H1 (cell line): ENCODE data around the gene APOL1. TPM values are rescaled to one million over a fixed set of nuclear protein-coding genes. Genes with fewer than 3 reads are reported as not detected.

Source experiments
- CTCF ChIA-PET: fragments of 300-600 bp; sonication (Branson Sonifier 250); formaldehyde crosslinking; loops from one replicate; lab custom pipeline; 2021; ENCODE audit not compliant: partially characterized antibody; lab: Charles Lee
- POLR2A ChIA-PET: fragments of 300-600 bp; sonication (Branson Sonifier 250); formaldehyde crosslinking; loops from one replicate; lab custom pipeline; 2021; ENCODE audit warnings: inconsistent platforms; ENCODE audit not compliant: partially characterized antibody; lab: Charles Lee
- DNase-seq, 2 experiments: peaks; one replicate each; pipeline versions ENCODE4 v3.0.0 to v3.0.0-alpha.2; 2010 to 2022; ENCODE audit warnings: low spot score in 2 of 2, low read depth in 1 of 2, mixed read lengths in 1 of 2
- FAIRE-seq: peaks from 2 replicates; lab custom pipeline; 2011; peaks lifted over from hg19 to GRCh38; lab: Jason Lieb, UNC
- H2AFZ ChIP-seq: 2 replicates; pipeline ENCODE4 v1.8.1; 2012; ENCODE audit warnings: low read length, inconsistent platforms
- H2AK5ac ChIP-seq: 2 replicates; pipeline ENCODE4 v1.6.1; 2013; ENCODE audit warnings: low read depth, low read length
- H2BK120ac ChIP-seq: replicated peaks from 2 replicates; pipeline ENCODE3; 2013; ENCODE audit warnings: low read depth, low read length, inconsistent platforms
- H2BK12ac ChIP-seq: 2 replicates; pipeline ENCODE4 v1.6.1; 2013; ENCODE audit warnings: low read depth, low read length
- H2BK15ac ChIP-seq: 2 replicates; pipeline ENCODE4 v1.6.1; 2013; ENCODE audit warnings: low read length
- H2BK20ac ChIP-seq: 2 replicates; pipeline ENCODE4 v1.6.1; 2013; ENCODE audit warnings: low read length
- H2BK5ac ChIP-seq: 2 replicates; pipeline ENCODE4 v1.6.1; 2013; ENCODE audit warnings: low read depth, low read length
- H3K14ac ChIP-seq: 2 replicates; pipeline ENCODE4 v1.6.1; 2013; ENCODE audit warnings: inconsistent platforms; ENCODE audit not compliant: insufficient read length
- H3K18ac ChIP-seq: 2 replicates; pipeline ENCODE4 v1.6.1; 2013; ENCODE audit warnings: low read length; ENCODE audit errors: extremely low read depth
- H3K23ac ChIP-seq: 2 replicates; pipeline ENCODE4 v1.6.1; 2013; ENCODE audit warnings: inconsistent platforms; ENCODE audit not compliant: insufficient read length
- H3K23me2 ChIP-seq: 2 replicates; pipeline ENCODE4 v1.6.1; 2013; ENCODE audit warnings: low read depth, low read length
- H3K27ac ChIP-seq: 2 replicates; pipeline ENCODE4 v1.6.1; 2011; ENCODE audit warnings: low read depth, low read length, inconsistent platforms
- H3K27me3 ChIP-seq, 4 experiments: replicated peaks in 1 of 4; 1 replicate in 1 of 4; 2 replicates in 3 of 4; pipeline versions ENCODE4 v1.6.1 to v1.8.1; 2011 to 2013; ENCODE audit warnings: low read length in 3 of 4, mild to moderate bottlenecking in 3 of 4, inconsistent platforms in 2 of 4, mixed read lengths in 2 of 4, moderate library complexity in 1 of 4; ENCODE audit not compliant: control insufficient read depth in 3 of 4, insufficient read depth in 3 of 4; ENCODE audit errors: extremely low read depth in 1 of 4
- H3K36me3 ChIP-seq, 4 experiments: 2 replicates each; pipeline versions ENCODE4 v1.6.1 to v1.8.1; 2011 to 2013; ENCODE audit warnings: mild to moderate bottlenecking in 4 of 4, low read length in 3 of 4, moderate library complexity in 2 of 4, control low read depth in 1 of 4, inconsistent platforms in 1 of 4; ENCODE audit not compliant: insufficient read depth in 4 of 4, control insufficient read depth in 2 of 4
- H3K4ac ChIP-seq: replicated peaks from 2 replicates; pipeline ENCODE3; 2013; ENCODE audit warnings: low read length, low read depth, mixed read lengths, inconsistent platforms; ENCODE audit not compliant: insufficient read length
- H3K4me1 ChIP-seq, 4 experiments: replicated peaks in 1 of 4; 1 replicate in 1 of 4; 2 replicates in 3 of 4; pipeline versions ENCODE4 v1.6.1 to v1.8.1; 2011 to 2013; ENCODE audit warnings: low read length in 3 of 4, inconsistent platforms in 2 of 4, mixed read lengths in 1 of 4; ENCODE audit not compliant: insufficient read depth in 4 of 4, control insufficient read depth in 3 of 4
- H3K4me2 ChIP-seq, 2 experiments: 2 replicates each; pipeline versions ENCODE4 v1.6.1 to v1.8.1; 2011 to 2013; ENCODE audit warnings: low read depth in 2 of 2, low read length in 2 of 2, control low read depth in 1 of 2, inconsistent platforms in 1 of 2, mild to moderate bottlenecking in 1 of 2; ENCODE audit not compliant: insufficient read depth in 1 of 2
- H3K4me3 ChIP-seq, 4 experiments: fragments of 200-600, 300-600 bp in 1 of 4; sonication (generic), shearing (Covaris generic), sonication (Bioruptor Twin) in 1 of 4; 2 replicates each; pipeline versions ENCODE4 v1.5.1 to v1.8.1; 2011 to 2016; ENCODE audit warnings: low read length in 4 of 4, low read depth in 3 of 4, control low read depth in 2 of 4, inconsistent platforms in 2 of 4, mild to moderate bottlenecking in 2 of 4, mixed read lengths in 1 of 4, moderate library complexity in 1 of 4; ENCODE audit not compliant: insufficient read depth in 2 of 4; ENCODE audit errors: extremely low read depth in 1 of 4
- H3K56ac ChIP-seq: replicated peaks from 2 replicates; pipeline ENCODE3; 2013; ENCODE audit warnings: low read depth, mild to moderate bottlenecking, mixed read lengths, low read length, inconsistent platforms; ENCODE audit not compliant: insufficient read length
- H3K79me1 ChIP-seq: 2 replicates; pipeline ENCODE4 v1.6.1; 2013; ENCODE audit warnings: low read depth, low read length, control low read depth
- H3K79me2 ChIP-seq, 2 experiments: 2 replicates each; pipeline versions ENCODE4 v1.6.1 to v1.8.1; 2012 to 2013; ENCODE audit warnings: low read length in 2 of 2, mild to moderate bottlenecking in 2 of 2, inconsistent platforms in 1 of 2; ENCODE audit not compliant: insufficient read depth in 2 of 2, control insufficient read depth in 1 of 2
- H3K9ac ChIP-seq, 4 experiments: replicated peaks in 1 of 4; 1 replicate in 1 of 4; 2 replicates in 3 of 4; pipeline versions ENCODE4 v1.6.1 to v1.8.1; 2011 to 2013; ENCODE audit warnings: low read depth in 3 of 4, low read length in 3 of 4, control low read depth in 2 of 4, mild to moderate bottlenecking in 2 of 4, moderate library complexity in 2 of 4, inconsistent platforms in 1 of 4; ENCODE audit errors: extremely low read depth in 1 of 4
- H3K9me3 ChIP-seq, 2 experiments: 2 replicates each; pipeline versions ENCODE4 v1.6.1 to v1.8.1; 2012 to 2013; ENCODE audit warnings: mild to moderate bottlenecking in 2 of 2, moderate library complexity in 2 of 2, control low read depth in 1 of 2, inconsistent platforms in 1 of 2, low read depth in 1 of 2, low read length in 1 of 2, mixed read lengths in 1 of 2; ENCODE audit not compliant: insufficient read depth in 2 of 2
- H4K20me1 ChIP-seq, 2 experiments: replicated peaks in 1 of 2; 2 replicates each; pipeline versions ENCODE3 to v1.8.1; 2011 to 2013; ENCODE audit warnings: inconsistent platforms in 2 of 2, low read length in 2 of 2, mild to moderate bottlenecking in 1 of 2; ENCODE audit not compliant: insufficient read depth in 2 of 2, control insufficient read depth in 1 of 2
- H4K5ac ChIP-seq: 2 replicates; pipeline ENCODE4 v1.6.1; 2013; ENCODE audit warnings: low read length, low read depth, mixed read lengths, inconsistent platforms; ENCODE audit not compliant: insufficient read length
- H4K8ac ChIP-seq: 2 replicates; pipeline ENCODE4 v1.8.0; 2013; ENCODE audit warnings: mild to moderate bottlenecking, moderate library complexity, low read length, inconsistent platforms; ENCODE audit not compliant: insufficient read depth; ENCODE audit errors: extremely low read depth
- H4K91ac ChIP-seq: replicated peaks from 2 replicates; pipeline ENCODE3; 2013; ENCODE audit warnings: low read length, mixed read lengths, inconsistent platforms; ENCODE audit not compliant: insufficient read length
- GABPA ChIP-seq: IDR thresholded peaks from 2 replicates; pipeline ENCODE4 v1.6.1; 2011; ENCODE audit warnings: mild to moderate bottlenecking, low read length, moderate library complexity, borderline replicate concordance; ENCODE audit not compliant: insufficient read depth
- GTF2F1 ChIP-seq: IDR thresholded peaks from 2 replicates; pipeline ENCODE4 v1.6.1; 2012; ENCODE audit warnings: low read depth, low read length, improper control_type of control experiment, borderline replicate concordance
- NANOG ChIP-seq: IDR thresholded peaks from 2 replicates; pipeline ENCODE4 v1.6.1; 2011; ENCODE audit warnings: low read length, low read depth, mild to moderate bottlenecking, inconsistent platforms; ENCODE audit not compliant: insufficient read depth, poor library complexity, severe bottlenecking
- SIN3A ChIP-seq, 2 experiments: IDR thresholded peaks in 1 of 2; conservative IDR thresholded peaks in 1 of 2; 2 replicates each; pipeline ENCODE4 v1.6.1; 2011 to 2012; ENCODE audit warnings: low read length in 2 of 2, improper control_type of control experiment in 1 of 2, low read depth in 1 of 2, mild to moderate bottlenecking in 1 of 2
- WGBS, 2 experiments: shearing (Covaris generic) in 1 of 2; methylation state at CpG; one replicate each; pipeline versions ENCODE4 v1.1.6 to v1.1.7; 2013 to 2015; ENCODE audit warnings: low lambda C conversion rate in 2 of 2, mixed read lengths in 2 of 2, inconsistent platforms in 1 of 2, low coverage in 1 of 2, missing lambda C conversion rate in 1 of 2; ENCODE audit not compliant: insufficient replicate concordance in 2 of 2, insufficient coverage in 1 of 2, insufficient read length in 1 of 2; ENCODE audit errors: extremely low coverage in 1 of 2, missing lambda C conversion rate in 1 of 2; 5-methylcytosine and 5-hydroxymethylcytosine counted together
- polyA plus RNA-seq, 7 experiments: library from polyadenylated mRNA; depleted of rRNA in 3 of 7; stranded (reverse) in 5 of 7; unstranded in 2 of 7; fragments of >200 nt in 5 of 7; fragments of 200-250 nt in 2 of 7; gene quantifications; 1 replicate in 5 of 7; 2 replicates in 1 of 7; 4 replicates in 1 of 7; pipeline versions ENCODE4 v1.2.1 to v1.2.3, GENCODE V29; 2011 to 2013; ENCODE audit warnings: missing spikeins in 2 of 7, mixed read lengths in 2 of 7
- total RNA-seq: library from RNA; stranded (reverse); fragmentation: NEBNext Ultra II Directional; extraction: Animal tissue kit (Norgen Biotek cat#: 25700); gene quantifications from 2 replicates; pipeline ENCODE4 v1.2.1, GENCODE V29; 2021

Gene APOL1
- total and polyA plus RNA-seq, 2 of the 8 experiments (the other 6 are each of a cell fraction or from before 2014, with no cell fraction given), result not detected

GRCh38 chr22:36243986-36244385 lies 8.9 kb upstream of the APOL1 start:
- Histone ChIP-seq H2BK5ac (no peak overlapping the region), H4K91ac (no peak overlapping the region), H3K36me3 (no peaks in the 10 kb centered on the region), H2BK120ac (no peak overlapping the region), H3K23me2 (peaks cover 3% of the 10 kb centered on the region; the same call in 1 of the 2 replicates), H3K79me1 (no peaks in the 10 kb centered on the region), H3K4ac (no peak overlapping the region), H3K23ac (no peak overlapping the region), H3K56ac (no peak overlapping the region), H3K27ac (no peak overlapping the region), H3K9ac (no peak overlapping the region), H3K79me2 (no peaks in the 10 kb centered on the region), H3K9me3 (peaks cover 0 to 7% of the 10 kb centered on the region in 2 experiments; a peak in 3 of 4 replicates), H3K18ac (no peak overlapping the region), H2BK20ac (no peak overlapping the region), H3K4me2 (no peak overlapping the region), H4K8ac (no peak overlapping the region), H2BK15ac (0 out of 2 replicates have a peak overlapping the region, but pooled peaks have one; percentile 61), H2BK12ac (0 out of 2 replicates have a peak overlapping the region, but pooled peaks have one; percentile 27), H2AFZ (no peak overlapping the region), H3K4me3 (no peak overlapping the region), H4K20me1 (no peaks in the 10 kb centered on the region), H2AK5ac (no peak overlapping the region), H3K4me1 (peaks cover 0 to 8% (median 5%) of the 10 kb centered on the region in 4 experiments; a peak in 4 of 7 replicates), H3K27me3 (no peaks in the 10 kb centered on the region), H3K14ac (no peak overlapping the region), H4K5ac (no peak overlapping the region)
- no peak for FAIRE-seq
- WGBS, 2 experiments, result 84% methylated on average over 5 of the region's 5 CpGs; no CpG with 5 or more reads in 1 of the 2 experiments
- POLR2A ChIA-PET, result interaction anchor here (0.8 to 1.4 kb wide), 2 partner anchors 58 to 238 kb away, joined by 3 read pairs; no protein-coding TSS in a partner anchor
- CTCF ChIA-PET, result interaction anchor here (0.6 to 3.1 kb wide), 8 partner anchors 9 to 92 kb away, joined by 3 to 11 read pairs (median 6); partner anchors contain the start of gene APOL1
- TF ChIP-seq GTF2F1 (no peak), GABPA (no peak), SIN3A (conservative IDR thresholded peaks at IDR 0.05 in 1 of 2, IDR thresholded peaks at IDR 0.05 in 1 of 2; ENCODE audit: low read depth in 1 of 2, low read length in 2 of 2) (no peak), NANOG (no peak)
- DNase-seq, result no peak
